Activated CD4-positive, alpha-beta T cell treated with anti-CD3 and anti-CD28 coated beads, Interleukin-2, amount 10 ng/mL, durations not matched to agents 7 days and 5 days (primary cell): Measurements from ENCODE around the gene MTMR12. TPM values are rescaled to one million over a fixed set of nuclear protein-coding genes. Genes with fewer than 3 reads are reported as not detected.
A peak's percentile ranks its signal among the peaks of the same experiment; 100 is the strongest.

Experiments
- CTCF ChIA-PET: fragments of 350-600 bp; sonication (Branson Sonifier 250); formaldehyde crosslinking; loops from one replicate; lab custom pipeline; 2021; ENCODE audit warnings: antibody characterized with exemption; lab: Charles Lee
- POLR2A ChIA-PET: fragments of 350-600 bp; sonication (Branson Sonifier 250); formaldehyde crosslinking; loops from one replicate; lab custom pipeline; 2021; ENCODE audit warnings: antibody characterized with exemption; lab: Charles Lee
- DNase-seq: peaks from one replicate; pipeline ENCODE4 v3.0.0-alpha.2; 2020
- H3K27ac Mint-ChIP-seq: one replicate; pipeline ENCODE4 v1.8.0; 2021; ENCODE audit warnings: mild to moderate bottlenecking, moderate library complexity, mixed read lengths
- H3K27me3 Mint-ChIP-seq: one replicate; pipeline ENCODE4 v1.8.0; 2021; ENCODE audit warnings: mixed read lengths
- H3K36me3 Mint-ChIP-seq: one replicate; pipeline ENCODE4 v1.8.0; 2021; ENCODE audit warnings: low read depth, mixed read lengths
- H3K4me1 Mint-ChIP-seq: one replicate; pipeline ENCODE4 v1.8.0; 2021; ENCODE audit warnings: mixed read lengths
- H3K4me3 Mint-ChIP-seq: one replicate; pipeline ENCODE4 v1.8.0; 2021; ENCODE audit warnings: mild to moderate bottlenecking, moderate library complexity, mixed read lengths
- H3K9me3 Mint-ChIP-seq: one replicate; pipeline ENCODE4 v1.8.0; 2021; ENCODE audit warnings: mixed read lengths
- total RNA-seq, 2 experiments: library from RNA; stranded (reverse); gene quantifications; one replicate each; pipeline ENCODE4 v1.2.3, GENCODE V29; 2021

The MTMR12 gene, protein sequence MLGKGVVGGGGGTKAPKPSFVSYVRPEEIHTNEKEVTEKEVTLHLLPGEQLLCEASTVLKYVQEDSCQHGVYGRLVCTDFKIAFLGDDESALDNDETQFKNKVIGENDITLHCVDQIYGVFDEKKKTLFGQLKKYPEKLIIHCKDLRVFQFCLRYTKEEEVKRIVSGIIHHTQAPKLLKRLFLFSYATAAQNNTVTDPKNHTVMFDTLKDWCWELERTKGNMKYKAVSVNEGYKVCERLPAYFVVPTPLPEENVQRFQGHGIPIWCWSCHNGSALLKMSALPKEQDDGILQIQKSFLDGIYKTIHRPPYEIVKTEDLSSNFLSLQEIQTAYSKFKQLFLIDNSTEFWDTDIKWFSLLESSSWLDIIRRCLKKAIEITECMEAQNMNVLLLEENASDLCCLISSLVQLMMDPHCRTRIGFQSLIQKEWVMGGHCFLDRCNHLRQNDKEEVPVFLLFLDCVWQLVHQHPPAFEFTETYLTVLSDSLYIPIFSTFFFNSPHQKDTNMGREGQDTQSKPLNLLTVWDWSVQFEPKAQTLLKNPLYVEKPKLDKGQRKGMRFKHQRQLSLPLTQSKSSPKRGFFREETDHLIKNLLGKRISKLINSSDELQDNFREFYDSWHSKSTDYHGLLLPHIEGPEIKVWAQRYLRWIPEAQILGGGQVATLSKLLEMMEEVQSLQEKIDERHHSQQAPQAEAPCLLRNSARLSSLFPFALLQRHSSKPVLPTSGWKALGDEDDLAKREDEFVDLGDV
- total RNA-seq: 10 to 100 TPM; 24.3 to 29.1 TPM

- CTCF ChIA-PET: interaction anchor here (0.6 to 1.5 kb wide), 2 partner anchors 36 to 80 kb away, joined by 3 to 6 read pairs; no protein-coding TSS in a partner anchor
- Mint-ChIP-seq H3K9me3 (no peaks in the 10 kb centered on the region), H3K27me3 (no peaks in the 10 kb centered on the region), H3K36me3 (peaks cover 25% of the 10 kb centered on the region), H3K27ac (peak within 1 kb of the TSS; percentile 94), H3K4me3 (peak within 1 kb of the TSS; percentile 83), H3K4me1 (peaks cover 35% of the 10 kb centered on the region)
- peak; percentile 100 for DNase-seq
- POLR2A ChIA-PET: no interaction called here
Measured at GRCh38 chr5:32312595-32313332, at the start of gene MTMR12. Gene MTMR12, minus strand, starts transcription at chr5:32312939. Its CDS starts 101 bp downstream, at chr5:32312838.

- DNase-seq: no peak
- Mint-ChIP-seq H3K9me3 (no peaks in the 10 kb centered on the region), H3K4me3 (no peak overlapping the region), H3K27ac (no peak overlapping the region), H3K4me1 (no peaks in the 10 kb centered on the region), H3K27me3 (no peaks in the 10 kb centered on the region), H3K36me3 (peaks cover 35% of the 10 kb centered on the region)
- CTCF ChIA-PET: no interaction called here
- POLR2A ChIA-PET: no interaction called here
Measured at GRCh38 chr5:32362527-32362926, 49.8 kb upstream of the MTMR12 start.

DNA sequence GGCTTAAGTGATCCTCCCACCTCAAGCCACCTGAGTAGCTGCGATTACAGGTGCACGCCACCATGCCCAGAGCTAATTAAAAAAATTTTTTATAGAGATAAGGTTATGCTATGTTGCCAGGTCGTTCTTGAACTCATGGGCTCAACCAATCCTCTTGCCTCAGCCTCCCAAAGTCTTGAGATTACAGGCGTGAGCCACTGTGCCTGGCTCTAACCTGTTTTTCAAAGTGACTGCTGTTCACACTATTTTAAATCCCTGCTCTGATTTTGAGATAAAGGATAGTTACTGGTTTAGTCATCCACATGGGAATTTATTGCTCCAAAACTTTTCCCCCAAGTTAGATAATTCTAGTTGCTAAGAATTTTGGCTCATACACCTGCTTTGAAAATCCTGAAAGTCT lies 48.2 kb upstream of the MTMR12 start:
- Mint-ChIP-seq H3K4me1 (no peaks in the 10 kb centered on the region), H3K9me3 (no peaks in the 10 kb centered on the region), H3K4me3 (no peak overlapping the region), H3K36me3 (peaks cover 40% of the 10 kb centered on the region), H3K27ac (no peak overlapping the region), H3K27me3 (no peaks in the 10 kb centered on the region)
- CTCF ChIA-PET: no interaction called here
- no peak for DNase-seq
- POLR2A ChIA-PET: no interaction called here

DNA sequence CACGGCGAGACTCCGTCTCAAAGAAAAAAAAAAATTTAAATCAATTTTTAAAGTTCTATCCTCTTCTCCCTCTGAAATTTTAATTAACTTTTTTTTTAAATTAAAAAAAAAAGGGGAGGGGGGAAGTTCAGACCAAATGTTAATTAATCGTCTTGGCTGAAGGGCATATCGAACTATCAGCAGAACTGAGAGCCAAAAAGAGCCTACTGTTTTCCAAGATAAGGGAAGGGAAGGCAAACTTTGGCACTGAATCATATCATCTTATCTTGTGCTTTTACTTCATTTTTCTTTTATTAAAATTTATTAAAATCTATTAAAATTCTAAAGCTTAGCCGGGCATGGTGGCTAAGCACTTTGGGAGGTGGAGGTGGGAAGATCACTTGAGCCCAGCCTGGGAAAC lies 45.9 kb upstream of the MTMR12 start:
- Mint-ChIP-seq H3K27ac (no peak overlapping the region), H3K4me1 (no peaks in the 10 kb centered on the region), H3K9me3 (no peaks in the 10 kb centered on the region), H3K36me3 (peaks cover 52% of the 10 kb centered on the region), H3K27me3 (no peaks in the 10 kb centered on the region), H3K4me3 (no peak overlapping the region)
- ChIA-PET POLR2A (no interaction called here), CTCF (interaction anchor here (1.2 kb wide), 1 partner anchor 138 kb away, joined by 3 read pairs; no protein-coding TSS in a partner anchor)
- DNase-seq: no peak

GRCh38 chr5:32357658-32358057 lies 44.9 kb upstream of the MTMR12 start:
- Mint-ChIP-seq H3K27me3 (no peaks in the 10 kb centered on the region), H3K9me3 (no peaks in the 10 kb centered on the region), H3K4me3 (no peak overlapping the region), H3K36me3 (peaks cover 54% of the 10 kb centered on the region), H3K27ac (no peak overlapping the region), H3K4me1 (no peaks in the 10 kb centered on the region)
- ChIA-PET CTCF (interaction anchor here (0.6 kb wide), 1 partner anchor 121 kb away, joined by 6 read pairs; no protein-coding TSS in a partner anchor), POLR2A (no interaction called here)
- no peak for DNase-seq

- no peaks in the 10 kb centered on the region for H3K4me1 Mint-ChIP-seq
- H3K4me3 Mint-ChIP-seq: no peak overlapping the region
- H3K9me3 Mint-ChIP-seq: no peaks in the 10 kb centered on the region
- H3K27me3 Mint-ChIP-seq: no peaks in the 10 kb centered on the region
- POLR2A ChIA-PET: no interaction called here
- H3K27ac Mint-ChIP-seq: no peak overlapping the region
- no peak for DNase-seq
- H3K36me3 Mint-ChIP-seq: peaks cover 45% of the 10 kb centered on the region
- CTCF ChIA-PET: no interaction called here
Measured at GRCh38 chr5:32355686-32356085, 42.9 kb upstream of the MTMR12 start.

- POLR2A ChIA-PET: no interaction called here
- Mint-ChIP-seq H3K4me3 (no peak overlapping the region), H3K27ac (no peak overlapping the region), H3K27me3 (no peaks in the 10 kb centered on the region), H3K4me1 (no peaks in the 10 kb centered on the region), H3K36me3 (peaks cover 31% of the 10 kb centered on the region), H3K9me3 (peaks cover 4% of the 10 kb centered on the region)
- no peak for DNase-seq
- CTCF ChIA-PET: no interaction called here
Measured at GRCh38 chr5:32353420-32353819, 40.7 kb upstream of the MTMR12 start.

DNA sequence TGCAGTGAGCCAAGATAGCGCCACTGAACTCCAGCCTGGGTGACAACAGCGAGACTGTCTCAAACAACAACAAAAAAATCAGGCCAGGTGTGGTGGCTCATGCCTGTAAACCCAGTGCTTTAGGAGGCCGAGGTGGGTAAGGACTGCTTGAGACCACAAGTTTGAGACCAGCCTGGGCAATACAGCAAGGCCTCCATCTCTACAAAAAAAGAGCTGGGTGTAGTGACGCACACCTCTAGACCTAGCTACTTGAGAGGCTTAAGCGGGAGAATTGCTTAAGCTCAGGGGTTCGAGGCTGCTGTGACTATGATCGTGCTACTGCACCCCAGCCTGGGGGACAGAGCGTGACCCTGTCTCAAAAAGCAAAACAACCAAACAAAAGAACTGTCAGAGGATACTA lies 39.9 kb upstream of the MTMR12 start:
- Mint-ChIP-seq H3K4me1 (no peaks in the 10 kb centered on the region), H3K27ac (no peak overlapping the region), H3K9me3 (peaks cover 10% of the 10 kb centered on the region), H3K36me3 (peaks cover 29% of the 10 kb centered on the region), H3K4me3 (no peak overlapping the region), H3K27me3 (no peaks in the 10 kb centered on the region)
- CTCF ChIA-PET: no interaction called here
- POLR2A ChIA-PET: no interaction called here
- no peak for DNase-seq

DNA sequence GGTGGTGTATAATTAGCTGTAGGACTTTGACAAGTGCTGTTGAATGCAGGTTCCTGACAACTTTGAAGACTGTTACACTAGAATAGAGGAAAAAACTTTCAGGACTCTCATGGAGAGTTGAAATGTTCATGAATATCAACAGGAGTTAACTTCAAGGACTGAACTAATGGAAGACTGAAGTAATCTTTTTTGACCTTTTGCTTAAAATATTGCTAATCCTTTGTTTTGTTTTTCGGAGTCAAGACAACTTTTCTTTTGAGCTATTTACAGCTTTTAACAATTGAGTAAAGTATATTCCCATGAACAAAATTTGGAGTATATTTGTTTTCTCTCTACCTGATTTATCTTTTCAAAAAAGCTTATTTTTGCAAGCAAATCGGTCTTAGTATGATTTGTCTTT lies 34.1 kb upstream of the MTMR12 start:
- H3K4me3 Mint-ChIP-seq: no peak overlapping the region
- no peaks in the 10 kb centered on the region for H3K4me1 Mint-ChIP-seq
- CTCF ChIA-PET: interaction anchor here (0.8 kb wide), 1 partner anchor 17 kb away, joined by 3 read pairs; no protein-coding TSS in a partner anchor
- DNase-seq: no peak
- peaks cover 6% of the 10 kb centered on the region for H3K36me3 Mint-ChIP-seq
- H3K27ac Mint-ChIP-seq: no peak overlapping the region
- H3K9me3 Mint-ChIP-seq: peaks cover 22% of the 10 kb centered on the region
- H3K27me3 Mint-ChIP-seq: no peaks in the 10 kb centered on the region
- POLR2A ChIA-PET: no interaction called here

DNA sequence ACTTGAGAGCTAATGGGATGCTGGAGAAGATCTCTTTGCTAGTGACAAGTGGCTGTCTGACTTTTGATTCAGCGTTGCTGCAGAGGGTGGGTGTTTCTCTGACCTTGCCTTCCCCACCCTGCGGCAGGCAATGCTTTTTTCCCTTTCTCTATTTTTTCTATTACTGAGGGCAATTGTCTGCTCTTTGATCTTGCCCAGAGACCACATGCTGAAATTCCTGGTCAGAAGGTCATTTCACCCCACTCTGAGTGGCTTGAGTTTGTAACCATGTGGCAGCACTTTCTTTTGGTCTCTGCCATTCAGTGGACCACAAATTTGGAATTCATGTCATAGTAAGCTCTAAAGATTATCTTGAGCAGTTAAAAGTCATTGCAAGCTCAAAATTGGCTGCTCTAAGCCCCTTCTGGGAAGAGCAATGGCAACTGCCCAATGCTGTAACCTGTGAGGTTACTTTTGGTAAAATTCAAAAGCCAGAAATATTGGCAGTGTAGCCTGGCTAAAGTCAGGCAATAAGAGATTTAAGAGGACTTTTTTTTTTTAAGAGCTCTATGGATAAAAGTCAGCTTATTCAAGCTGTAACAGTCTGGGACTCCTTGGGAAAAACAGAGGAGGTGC lies 30.4 kb upstream of the MTMR12 start:
- ChIA-PET POLR2A (no interaction called here), CTCF (interaction anchor here (0.5 to 2.2 kb wide), 4 partner anchors 14 to 258 kb away, joined by 3 to 14 read pairs (median 5); no protein-coding TSS in a partner anchor)
- peaks cover under 1% of the 10 kb centered on the region for H3K27me3 Mint-ChIP-seq
- DNase-seq: no peak
- H3K9me3 Mint-ChIP-seq: peaks cover 26% of the 10 kb centered on the region
- no peak overlapping the region for H3K27ac Mint-ChIP-seq
- peaks cover 8% of the 10 kb centered on the region for H3K36me3 Mint-ChIP-seq
- H3K4me1 Mint-ChIP-seq: no peaks in the 10 kb centered on the region
- H3K4me3 Mint-ChIP-seq: no peak overlapping the region

DNA sequence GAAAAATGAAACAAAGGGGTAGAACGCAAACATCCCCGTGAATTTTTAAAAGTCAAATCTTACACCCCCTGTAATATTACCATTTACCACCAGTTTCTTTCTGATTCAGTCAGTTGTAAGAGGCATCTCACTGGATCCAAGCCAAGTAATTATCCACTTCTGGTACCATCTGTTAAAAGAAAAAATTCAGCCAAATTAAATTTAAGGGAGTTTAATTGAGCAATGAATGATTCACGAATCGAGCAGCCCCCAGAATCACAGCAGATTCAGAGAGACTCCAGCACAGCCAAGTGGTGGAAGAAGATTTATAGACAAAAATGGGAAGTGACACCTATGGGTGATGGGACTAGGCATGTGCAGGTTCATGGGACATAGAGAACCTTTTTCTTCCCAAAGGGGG lies 29.9 kb upstream of the MTMR12 start:
- Mint-ChIP-seq H3K27ac (no peak overlapping the region), H3K27me3 (peaks cover 2% of the 10 kb centered on the region), H3K36me3 (peaks cover 8% of the 10 kb centered on the region), H3K4me1 (no peaks in the 10 kb centered on the region), H3K4me3 (no peak overlapping the region), H3K9me3 (peaks cover 26% of the 10 kb centered on the region)
- CTCF ChIA-PET: interaction anchor here (0.5 to 2.2 kb wide), 6 partner anchors 13 to 428 kb away, joined by 3 to 14 read pairs (median 4); no protein-coding TSS in a partner anchor
- POLR2A ChIA-PET: no interaction called here
- DNase-seq: no peak

DNA sequence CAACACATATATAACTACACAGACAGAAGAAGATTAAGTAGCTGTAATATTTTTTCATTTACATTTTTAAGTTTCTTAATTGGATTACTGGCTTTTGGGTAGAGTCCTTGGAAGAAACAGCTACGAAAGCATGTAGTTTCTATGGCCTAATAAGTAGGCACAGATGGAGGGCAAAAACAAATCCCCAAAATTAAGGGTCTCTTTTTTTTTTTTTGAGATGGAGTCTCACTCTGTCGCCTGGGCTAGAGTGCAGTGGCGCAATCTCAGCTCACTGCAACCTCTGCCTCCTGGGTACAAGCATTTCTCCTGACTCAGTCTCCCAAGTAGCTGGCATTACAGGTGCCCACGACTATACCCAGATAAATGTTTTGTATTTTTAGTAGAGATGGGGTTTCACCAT lies 27.1 kb upstream of the MTMR12 start:
- Mint-ChIP-seq H3K27me3 (peaks cover 6% of the 10 kb centered on the region), H3K4me3 (no peak overlapping the region), H3K27ac (no peak overlapping the region), H3K36me3 (peaks cover 5% of the 10 kb centered on the region), H3K9me3 (peaks cover 21% of the 10 kb centered on the region), H3K4me1 (no peaks in the 10 kb centered on the region)
- ChIA-PET CTCF (interaction anchor here (0.6 to 0.9 kb wide), 3 partner anchors 9 to 193 kb away, joined by 4 read pairs; no protein-coding TSS in a partner anchor), POLR2A (no interaction called here)
- DNase-seq: no peak
